Astrocyte of the cerebellum (primary cell): ENCODE measurements around the gene MYO1E.
A peak's percentile ranks its signal among the peaks of the same experiment; 100 is the strongest.

ENCODE experiments used
- DNase-seq: peaks from one replicate; pipeline ENCODE4 v3.0.0-alpha.2; 2011; ENCODE audit warnings: low read depth
- H3K4me3 ChIP-seq: 2 replicates; pipeline ENCODE4 v1.5.1; 2011; ENCODE audit warnings: mild to moderate bottlenecking, low read depth, low read length, moderate library complexity
- CTCF ChIP-seq: IDR thresholded peaks from 2 replicates; pipeline ENCODE4 v1.5.1; 2012; ENCODE audit warnings: low read length, low read depth, moderate library complexity, mild to moderate bottlenecking; ENCODE audit errors: missing control alignments
- in situ Hi-C: cut with HindIII; loops from 2 replicates; pipeline ENCODE4 v1.10.0; 2017; ENCODE audit warnings: low sequenced_read_pairs

MYO1E gene

GRCh38 chr15:59143281-59143680 lies 229.4 kb downstream of the MYO1E start:
- DNase-seq, result no peak
- no peak for TF ChIP-seq CTCF
- in situ Hi-C loops, result no loop called here
- H3K4me3 ChIP-seq, result no peak overlapping the region

GRCh38 chr15:59140422-59141226 lies 232.0 kb downstream of the MYO1E start:
- no peak for DNase-seq
- TF ChIP-seq CTCF, result no peak
- in situ Hi-C loops, result no loop called here
- H3K4me3 ChIP-seq, result no peak overlapping the region

GRCh38 chr15:59138243-59138642 lies 234.4 kb downstream of the MYO1E start:
- DNase-seq, result no peak
- peak; percentile 51 for TF ChIP-seq CTCF
- in situ Hi-C loops, result no loop called here
- H3K4me3 ChIP-seq, result no peak overlapping the region

- H3K4me3 ChIP-seq, result no peak overlapping the region
- in situ Hi-C loops, result no loop called here
- DNase-seq, result no peak
- TF ChIP-seq CTCF, result no peak
Observed at GRCh38 chr15:59137566-59137965, 235.1 kb downstream of the MYO1E start.

- TF ChIP-seq CTCF, result no peak
- no peak for DNase-seq
- no peak overlapping the region for H3K4me3 ChIP-seq
- in situ Hi-C loops, result no loop called here
Observed at GRCh38 chr15:59133929-59134427, 238.7 kb downstream of the MYO1E start.

GRCh38 chr15:59131969-59132562 lies 240.6 kb downstream of the MYO1E start:
- in situ Hi-C loops, result no loop called here
- DNase-seq, result no peak
- no peak overlapping the region for H3K4me3 ChIP-seq
- TF ChIP-seq CTCF, result no peak
